GM19463 (cell line): Measurements from ENCODE around the gene SENP3.

Experiments used
- ATAC-seq: cut with Tn5 transposase; IDR thresholded peaks from one replicate; pipeline ENCODE4 v1.9.1; 2021; ENCODE audit warnings: mild to moderate bottlenecking, moderate library complexity; ENCODE audit not compliant: unreplicated experiment

Gene SENP3

GRCh38 chr17:7575959-7576358 is 14.2 kb downstream of the SENP3 start:
- no peak for ATAC-seq

- ATAC-seq: no peak
Observed at GRCh38 chr17:7576432-7576937, 14.8 kb downstream of the SENP3 start.

GRCh38 chr17:7577327-7578199 is 15.8 kb downstream of the SENP3 start:
- no peak for ATAC-seq

- ATAC-seq: peak; percentile 59
Observed at GRCh38 chr17:7579001-7579833, 17.5 kb downstream of the SENP3 start, which contains the start of gene CD68. TSS of gene CD68 (plus strand) at chr17:7579638. CDS start at chr17:7579678, 40 bp downstream.

GRCh38 chr17:7579834-7580603 is 18.3 kb downstream of the SENP3 start:
- no peak for ATAC-seq

GRCh38 chr17:7580604-7581575 is 19.2 kb downstream of the SENP3 start:
- no peak for ATAC-seq

- ATAC-seq: no peak
Observed at GRCh38 chr17:7582396-7583252, 20.9 kb downstream of the SENP3 start.

- peak; percentile 66 for ATAC-seq
Observed at GRCh38 chr17:7583253-7584109, 21.8 kb downstream of the SENP3 start, which contains the start of gene MPDU1. TSS of gene MPDU1 (plus strand) at chr17:7583852. CDS start at chr17:7583863, 11 bp downstream.

- ATAC-seq: no peak
Observed at GRCh38 chr17:7586673-7587419, 25.1 kb downstream of the SENP3 start.

- ATAC-seq: no peak
Observed at GRCh38 chr17:7587420-7588151, 25.9 kb downstream of the SENP3 start.

- ATAC-seq: no peak
Observed at GRCh38 chr17:7588553-7589203, 27.0 kb downstream of the SENP3 start.

GRCh38 chr17:7589204-7589868 is 27.6 kb downstream of the SENP3 start:
- ATAC-seq: no peak

GRCh38 chr17:7589891-7590691 is 28.4 kb downstream of the SENP3 start, which contains the start of gene SOX15:
TSS of gene SOX15 (minus strand) at chr17:7590094. CDS start at chr17:7589676, 418 bp downstream.
- no peak for ATAC-seq

GRCh38 chr17:7590743-7591142 is 29.0 kb downstream of the SENP3 start:
- no peak for ATAC-seq
